ENCODE results near the gene TMEM178B. TPM values are rescaled to one million over a fixed set of nuclear protein-coding genes. Genes with fewer than 3 reads are reported as not detected.

TMEM178B gene
- polyA plus RNA-seq, 1 of the 3 experiments (the other 2 are of a cell fraction), result 0.20 TPM

DNA sequence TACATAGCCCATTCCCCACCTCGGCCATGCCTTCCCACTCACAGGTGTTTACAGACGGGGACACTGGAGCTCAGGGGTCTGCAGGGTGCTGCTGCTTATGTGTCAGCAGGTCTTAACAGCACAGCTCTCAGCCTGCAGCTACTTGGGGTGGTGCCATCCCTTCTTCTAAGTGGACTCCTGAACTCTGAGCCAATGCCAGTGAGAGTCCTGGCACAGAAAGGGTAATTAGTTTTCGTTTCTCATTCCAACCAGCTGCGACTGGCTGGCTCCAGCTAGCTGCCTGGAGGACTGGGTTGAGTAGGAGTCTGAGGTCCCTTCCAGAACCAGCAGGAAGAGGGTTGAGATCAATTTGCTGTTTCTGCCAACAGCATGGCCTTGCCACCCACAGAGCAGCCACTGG lies 389.1 kb downstream of the TMEM178B start:
- H3K9me3 ChIP-seq, result no peaks in the 10 kb centered on the region; the same call in 1 of the 2 replicates
- WGBS (ENCODE audit: low lambda C conversion rate), result 22% methylated on average over 4 of the region's 4 CpGs
- ChIA-PET POLR2A (no interaction called here), CTCF (interaction anchor here (1.4 kb wide), 1 partner anchor 70 kb away, joined by 3 read pairs; no protein-coding TSS in a partner anchor)
- H3K9me2 ChIP-seq, result no peaks in the 10 kb centered on the region
- H3K4me1 ChIP-seq (ENCODE audit: control insufficient read depth in 1 of 2, insufficient read depth in 2 of 2, low read depth in 1 of 2, low read length in 1 of 2), result peaks cover 0 to 19% of the 10 kb centered on the region in 2 experiments; a peak in 1 of 4 replicates
- no peak overlapping the region for H3K27ac ChIP-seq (ENCODE audit: low read depth in 2 of 2, low read length in 1 of 2)
- no peak for DNase-seq
- H3K36me3 ChIP-seq (replicated peaks in 1 of 2; ENCODE audit: control insufficient read depth in 1 of 2, insufficient read depth in 2 of 2, low read length in 1 of 2), result no peaks in the 10 kb centered on the region
- H3K4me2 ChIP-seq, result no peak overlapping the region
- TF ChIP-seq, protein P1, sequence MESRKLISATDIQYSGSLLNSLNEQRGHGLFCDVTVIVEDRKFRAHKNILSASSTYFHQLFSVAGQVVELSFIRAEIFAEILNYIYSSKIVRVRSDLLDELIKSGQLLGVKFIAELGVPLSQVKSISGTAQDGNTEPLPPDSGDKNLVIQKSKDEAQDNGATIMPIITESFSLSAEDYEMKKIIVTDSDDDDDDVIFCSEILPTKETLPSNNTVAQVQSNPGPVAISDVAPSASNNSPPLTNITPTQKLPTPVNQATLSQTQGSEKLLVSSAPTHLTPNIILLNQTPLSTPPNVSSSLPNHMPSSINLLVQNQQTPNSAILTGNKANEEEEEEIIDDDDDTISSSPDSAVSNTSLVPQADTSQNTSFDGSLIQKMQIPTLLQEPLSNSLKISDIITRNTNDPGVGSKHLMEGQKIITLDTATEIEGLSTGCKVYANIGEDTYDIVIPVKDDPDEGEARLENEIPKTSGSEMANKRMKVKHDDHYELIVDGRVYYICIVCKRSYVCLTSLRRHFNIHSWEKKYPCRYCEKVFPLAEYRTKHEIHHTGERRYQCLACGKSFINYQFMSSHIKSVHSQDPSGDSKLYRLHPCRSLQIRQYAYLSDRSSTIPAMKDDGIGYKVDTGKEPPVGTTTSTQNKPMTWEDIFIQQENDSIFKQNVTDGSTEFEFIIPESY (IDR thresholded peaks at IDR 0.05; ENCODE audit: borderline replicate concordance, low read depth), result no peak
- TF ChIP-seq, protein P2, sequence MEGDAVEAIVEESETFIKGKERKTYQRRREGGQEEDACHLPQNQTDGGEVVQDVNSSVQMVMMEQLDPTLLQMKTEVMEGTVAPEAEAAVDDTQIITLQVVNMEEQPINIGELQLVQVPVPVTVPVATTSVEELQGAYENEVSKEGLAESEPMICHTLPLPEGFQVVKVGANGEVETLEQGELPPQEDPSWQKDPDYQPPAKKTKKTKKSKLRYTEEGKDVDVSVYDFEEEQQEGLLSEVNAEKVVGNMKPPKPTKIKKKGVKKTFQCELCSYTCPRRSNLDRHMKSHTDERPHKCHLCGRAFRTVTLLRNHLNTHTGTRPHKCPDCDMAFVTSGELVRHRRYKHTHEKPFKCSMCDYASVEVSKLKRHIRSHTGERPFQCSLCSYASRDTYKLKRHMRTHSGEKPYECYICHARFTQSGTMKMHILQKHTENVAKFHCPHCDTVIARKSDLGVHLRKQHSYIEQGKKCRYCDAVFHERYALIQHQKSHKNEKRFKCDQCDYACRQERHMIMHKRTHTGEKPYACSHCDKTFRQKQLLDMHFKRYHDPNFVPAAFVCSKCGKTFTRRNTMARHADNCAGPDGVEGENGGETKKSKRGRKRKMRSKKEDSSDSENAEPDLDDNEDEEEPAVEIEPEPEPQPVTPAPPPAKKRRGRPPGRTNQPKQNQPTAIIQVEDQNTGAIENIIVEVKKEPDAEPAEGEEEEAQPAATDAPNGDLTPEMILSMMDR (IDR thresholded peaks at IDR 0.05), result no peak
- TF ChIP-seq RAD21 (IDR thresholded peaks at IDR 0.05; ENCODE audit: low read length), result no peak
- TF ChIP-seq MXI1 (IDR thresholded peaks at IDR 0.05; ENCODE audit: low read depth, low read length), result no peak
- TF ChIP-seq, protein P3, sequence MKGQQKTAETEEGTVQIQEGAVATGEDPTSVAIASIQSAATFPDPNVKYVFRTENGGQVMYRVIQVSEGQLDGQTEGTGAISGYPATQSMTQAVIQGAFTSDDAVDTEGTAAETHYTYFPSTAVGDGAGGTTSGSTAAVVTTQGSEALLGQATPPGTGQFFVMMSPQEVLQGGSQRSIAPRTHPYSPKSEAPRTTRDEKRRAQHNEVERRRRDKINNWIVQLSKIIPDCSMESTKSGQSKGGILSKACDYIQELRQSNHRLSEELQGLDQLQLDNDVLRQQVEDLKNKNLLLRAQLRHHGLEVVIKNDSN (IDR thresholded peaks at IDR 0.05; ENCODE audit: borderline replicate concordance, low read depth), result no peak
- TF ChIP-seq SMC3 (IDR thresholded peaks at IDR 0.05; ENCODE audit: low read depth, low read length), result no peak
- no peak for TF ChIP-seq YY1 (IDR thresholded peaks at IDR 0.05; ENCODE audit: low read depth)
- no peak for TF ChIP-seq RXRA (IDR thresholded peaks at IDR 0.05; ENCODE audit: borderline replicate concordance, low read depth)
- no peak for TF ChIP-seq EZH2phosphoT487 (IDR thresholded peaks at IDR 0.05; ENCODE audit: borderline replicate concordance, low read depth)
- no peak for TF ChIP-seq RFX5 (IDR thresholded peaks at IDR 0.05; ENCODE audit: low read length)
- TF ChIP-seq NFIC (IDR thresholded peaks at IDR 0.05; ENCODE audit: borderline replicate concordance), result no peak
- no peak for TF ChIP-seq JUND (IDR thresholded peaks at IDR 0.05)
- TF ChIP-seq, protein P4, sequence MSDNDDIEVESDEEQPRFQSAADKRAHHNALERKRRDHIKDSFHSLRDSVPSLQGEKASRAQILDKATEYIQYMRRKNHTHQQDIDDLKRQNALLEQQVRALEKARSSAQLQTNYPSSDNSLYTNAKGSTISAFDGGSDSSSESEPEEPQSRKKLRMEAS (IDR thresholded peaks at IDR 0.05; ENCODE audit: low read depth), result no peak
- no peak for TF ChIP-seq EP300 (IDR thresholded peaks at IDR 0.05; ENCODE audit: borderline replicate concordance in 1 of 2, low read depth in 1 of 2, low read length in 1 of 2)
- TF ChIP-seq MEF2A (IDR thresholded peaks at IDR 0.05; ENCODE audit: borderline replicate concordance, low read depth), result no peak
- TF ChIP-seq FOXJ3 (CRISPR knock-in tag; IDR thresholded peaks at IDR 0.05), result no peak
- H3K9ac ChIP-seq, result no peak overlapping the region
- no peak overlapping the region for H3K4me3 ChIP-seq (ENCODE audit: low read depth in 2 of 2, low read length in 1 of 2)
- no peaks in the 10 kb centered on the region for H3F3A ChIP-seq (replicated peaks; ENCODE audit: insufficient read depth)
- no peak overlapping the region for H2AFZ ChIP-seq (ENCODE audit: low read depth)
- H4K20me1 ChIP-seq (ENCODE audit: insufficient read depth), result no peaks in the 10 kb centered on the region
- H3K27me3 ChIP-seq (ENCODE audit: insufficient read depth), result no peaks in the 10 kb centered on the region
- H3K79me2 ChIP-seq (ENCODE audit: insufficient read depth), result no peaks in the 10 kb centered on the region

All from SK-N-SH (cell line).